CD4-positive, alpha-beta T cell treated with Interleukin-6 for 4 hours (primary cell): Measurements from ENCODE around the gene EXOC4.

Experiments used
- DNase-seq: peaks from one replicate; pipeline ENCODE4 v3.0.0-alpha.2; 2020; ENCODE audit warnings: mixed read lengths

EXOC4 gene

DNA sequence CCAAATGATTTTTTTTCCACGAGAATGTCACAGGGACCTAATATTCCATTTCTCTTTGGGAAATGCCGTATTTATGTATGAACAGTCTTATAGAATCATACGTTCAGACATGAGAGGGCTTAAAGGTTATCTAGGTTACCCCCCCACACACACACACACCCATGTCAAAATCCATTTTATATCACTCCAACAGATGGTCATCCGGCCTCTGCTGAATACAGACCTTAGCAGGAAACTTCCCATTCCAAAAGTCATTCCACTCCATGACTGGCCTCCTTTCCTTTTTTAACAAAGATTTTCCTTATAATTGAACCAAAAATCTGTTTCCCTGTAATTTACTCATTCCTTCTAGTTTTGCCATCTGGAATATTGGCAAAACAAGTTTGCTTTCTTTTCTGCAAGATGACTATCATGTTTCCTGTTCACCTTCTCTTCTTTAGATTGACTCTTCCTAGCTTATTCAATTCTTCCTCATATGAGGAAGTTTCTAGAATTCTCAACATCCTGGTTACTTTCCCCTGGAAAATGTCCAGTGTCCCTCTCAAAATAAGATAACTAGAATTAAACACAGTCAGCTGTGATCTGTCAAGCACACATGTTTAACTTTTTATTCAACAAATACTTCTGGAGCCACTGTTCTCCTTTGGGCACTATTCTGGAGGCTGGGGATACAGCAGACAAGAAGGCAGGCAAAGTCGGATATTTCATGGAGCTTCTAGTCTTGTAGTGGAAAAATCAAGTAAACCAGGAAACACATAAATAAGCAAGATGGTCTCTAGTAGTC lies 597.8 kb downstream of the EXOC4 start:
- no peak for DNase-seq

DNA sequence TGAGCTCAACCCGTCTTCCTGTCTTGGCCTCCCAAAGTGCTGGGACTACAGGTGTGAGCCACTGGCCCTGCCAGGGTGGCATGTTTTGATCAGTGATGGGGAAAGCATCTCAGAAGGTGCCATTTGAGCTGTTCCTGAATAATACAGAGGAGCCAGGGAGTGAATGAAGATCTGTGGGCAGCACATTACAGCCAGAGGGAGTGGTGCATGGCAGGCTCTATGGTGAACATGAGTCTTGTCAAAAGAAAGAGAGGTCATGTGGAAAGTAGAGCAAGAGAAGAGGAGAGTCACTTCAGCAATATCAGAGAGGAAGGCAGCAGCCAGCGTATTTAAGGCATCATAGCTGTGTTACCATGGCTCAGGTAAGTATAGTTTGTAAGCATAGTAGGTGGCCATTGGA lies 598.5 kb downstream of the EXOC4 start:
- DNase-seq = no peak

GRCh38 chr7:133853706-133854276 lies 600.9 kb downstream of the EXOC4 start:
- DNase-seq = no peak

- no peak for DNase-seq
Observed at GRCh38 chr7:133854739-133855138, 601.9 kb downstream of the EXOC4 start.

DNA sequence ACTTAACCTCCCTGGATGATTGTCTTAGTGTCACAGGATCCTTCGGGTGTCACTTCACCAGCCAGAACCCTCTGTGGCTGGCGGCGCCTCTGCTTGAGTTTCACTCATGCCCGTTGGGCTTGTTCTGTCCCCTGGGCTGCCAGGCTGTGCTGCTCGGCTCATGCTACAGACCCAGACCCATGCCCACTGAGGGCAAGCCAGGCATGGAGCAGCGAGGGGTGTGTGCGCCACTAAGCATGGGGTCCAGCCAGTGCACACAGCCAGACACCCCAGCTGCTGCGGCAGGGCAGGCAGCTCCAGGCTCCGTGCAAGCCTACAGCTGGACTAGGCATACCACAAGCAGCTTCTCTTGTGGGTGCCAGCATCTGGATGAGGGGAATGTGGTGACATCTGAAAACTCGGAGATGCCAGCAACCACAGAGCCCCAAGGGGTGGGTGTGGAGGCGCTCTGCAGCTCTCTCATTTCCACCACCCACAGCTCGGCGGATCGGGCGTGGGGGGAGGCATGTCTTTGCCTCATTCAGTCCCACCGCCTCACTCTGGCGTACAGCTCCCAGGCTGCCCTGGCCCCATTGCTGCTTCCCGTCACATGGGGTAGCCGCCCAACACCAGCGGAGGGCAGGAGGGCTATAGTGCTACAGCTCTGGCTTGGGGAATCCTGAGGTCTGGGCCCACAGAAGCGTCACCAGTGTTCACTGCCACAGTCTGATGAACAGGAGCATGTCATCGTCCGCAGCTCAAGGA lies 604.7 kb downstream of the EXOC4 start:
- no peak for DNase-seq

DNA sequence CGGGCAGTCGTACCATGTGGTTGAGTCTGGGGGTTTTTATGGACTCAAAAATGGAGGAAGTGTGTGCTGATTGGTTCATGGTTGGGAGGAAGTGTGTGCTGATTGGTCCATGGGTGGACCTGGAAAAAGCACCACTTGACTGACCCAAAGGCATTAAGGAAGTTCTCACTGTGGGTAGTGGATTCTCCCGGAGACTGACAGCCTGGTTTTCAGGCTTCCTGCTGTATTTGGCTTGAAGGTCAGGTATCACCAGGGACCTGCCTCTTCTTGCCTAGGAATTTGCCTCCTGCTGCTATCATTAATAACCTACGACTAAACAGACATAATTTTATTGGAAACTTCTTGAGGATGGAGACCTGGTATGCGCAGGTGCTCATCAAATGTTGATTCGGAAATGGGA lies 605.4 kb downstream of the EXOC4 start:
- DNase-seq = no peak

DNA sequence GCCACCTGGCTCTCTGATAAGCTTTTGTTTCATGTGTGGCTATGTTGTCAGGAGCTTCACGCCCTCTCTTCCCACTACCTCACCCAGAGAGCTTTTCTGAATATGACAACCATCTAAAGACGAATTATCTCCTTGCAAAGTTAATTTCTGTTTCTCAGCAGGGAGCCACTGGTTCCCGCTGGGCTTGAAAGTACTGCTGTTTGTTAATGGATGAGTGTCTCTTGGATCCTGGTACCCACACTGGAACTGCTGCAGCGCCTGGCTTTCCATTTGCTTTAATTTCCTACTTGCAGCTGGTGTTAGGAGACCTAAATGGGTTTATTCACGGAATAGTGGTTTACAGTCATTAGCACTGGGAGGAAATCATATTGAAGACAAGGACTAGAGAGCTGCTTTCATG lies 606.4 kb downstream of the EXOC4 start:
- no peak for DNase-seq

DNA sequence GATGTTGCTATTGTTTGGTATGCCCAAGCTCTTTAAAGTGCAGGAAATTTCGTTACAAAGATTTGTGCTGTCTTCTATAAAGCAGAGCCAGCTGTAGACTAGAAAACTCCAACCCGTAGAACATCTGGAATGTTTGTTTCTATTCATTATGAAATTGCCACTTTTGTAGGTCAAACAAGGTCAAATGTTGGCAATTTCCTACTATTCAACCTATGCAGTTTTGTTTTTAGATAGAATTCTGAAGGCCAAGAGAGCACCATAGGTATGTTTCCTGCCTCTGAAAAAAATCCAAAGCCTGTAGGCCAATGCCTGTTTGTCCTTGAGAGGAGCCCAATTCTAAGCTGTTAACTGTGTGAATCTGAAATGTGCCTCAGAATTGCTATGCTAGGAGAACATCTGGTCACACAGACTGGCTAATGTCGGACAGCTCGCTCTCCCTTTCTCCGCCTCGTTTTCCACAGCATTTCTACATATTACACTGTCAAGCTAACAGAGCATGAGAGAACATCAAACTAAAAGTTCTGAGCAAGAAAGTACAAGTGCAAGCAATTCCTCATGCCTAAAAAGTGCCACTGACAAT lies 607.1 kb downstream of the EXOC4 start:
- DNase-seq = no peak

GRCh38 chr7:133860628-133861335 lies 607.9 kb downstream of the EXOC4 start:
- no peak for DNase-seq

DNA sequence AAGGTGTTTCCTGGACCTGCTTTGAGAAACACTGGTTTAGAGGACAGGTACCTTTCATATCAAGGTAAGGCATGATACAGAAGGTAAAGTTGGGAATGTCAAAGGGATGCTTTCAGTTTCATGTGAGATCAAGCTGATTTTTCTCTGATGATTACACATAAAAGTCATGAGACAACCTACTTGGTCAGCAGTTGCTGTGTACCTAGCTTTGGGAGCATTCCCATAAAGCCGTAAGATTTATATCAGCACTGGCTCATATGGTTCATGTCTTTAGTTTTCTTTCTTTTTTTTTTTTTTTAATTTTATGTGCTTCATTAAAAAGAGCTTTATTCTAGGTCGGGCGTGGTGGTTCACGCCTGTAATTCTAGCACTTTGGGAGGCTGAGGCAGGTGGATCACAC lies 609.0 kb downstream of the EXOC4 start:
- DNase-seq = no peak

- DNase-seq = no peak
Observed at GRCh38 chr7:133863362-133864061, 610.6 kb downstream of the EXOC4 start.

GRCh38 chr7:133869556-133869955 lies 616.7 kb downstream of the EXOC4 start:
- DNase-seq = no peak

GRCh38 chr7:133871757-133872156 lies 618.9 kb downstream of the EXOC4 start:
- DNase-seq = no peak

DNA sequence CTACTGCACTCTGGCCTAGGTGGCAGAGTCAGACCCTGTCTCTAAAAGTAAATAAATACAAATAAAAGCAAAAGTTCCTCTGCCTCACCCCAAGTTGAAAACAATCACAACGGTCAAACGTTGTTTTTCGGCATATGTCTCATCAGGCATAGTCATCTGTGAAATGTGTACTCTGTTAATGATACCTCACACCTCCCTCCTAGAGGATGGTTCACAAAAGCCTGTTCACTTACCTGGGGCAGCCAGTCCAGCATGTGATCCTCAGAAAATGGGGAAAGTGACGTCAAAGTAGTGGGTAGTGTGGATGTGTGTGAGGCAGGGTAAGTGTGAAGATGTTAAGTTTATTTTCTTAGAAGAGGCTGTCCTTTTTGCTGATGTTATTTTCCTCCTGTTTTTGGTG lies 620.3 kb downstream of the EXOC4 start:
- no peak for DNase-seq

DNA sequence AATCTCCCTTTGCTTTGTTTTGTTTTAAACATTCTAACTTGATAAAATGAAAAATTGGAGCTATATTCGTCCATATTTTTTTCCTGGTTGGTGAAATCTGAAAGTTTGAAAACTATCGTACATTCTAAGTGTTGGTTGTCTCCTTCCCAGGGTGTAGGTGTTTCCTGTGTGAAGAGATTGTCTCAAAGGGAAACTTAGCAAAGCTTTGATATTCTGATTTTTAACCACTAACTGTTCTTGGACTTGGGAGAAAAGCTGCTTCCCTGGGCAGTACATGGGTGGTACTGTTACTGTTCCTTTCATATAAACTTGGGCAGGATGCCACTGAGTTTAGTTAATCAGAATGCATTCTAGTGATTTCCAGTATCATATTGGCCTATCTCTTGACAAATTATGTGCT lies 620.8 kb downstream of the EXOC4 start:
- no peak for DNase-seq

DNA sequence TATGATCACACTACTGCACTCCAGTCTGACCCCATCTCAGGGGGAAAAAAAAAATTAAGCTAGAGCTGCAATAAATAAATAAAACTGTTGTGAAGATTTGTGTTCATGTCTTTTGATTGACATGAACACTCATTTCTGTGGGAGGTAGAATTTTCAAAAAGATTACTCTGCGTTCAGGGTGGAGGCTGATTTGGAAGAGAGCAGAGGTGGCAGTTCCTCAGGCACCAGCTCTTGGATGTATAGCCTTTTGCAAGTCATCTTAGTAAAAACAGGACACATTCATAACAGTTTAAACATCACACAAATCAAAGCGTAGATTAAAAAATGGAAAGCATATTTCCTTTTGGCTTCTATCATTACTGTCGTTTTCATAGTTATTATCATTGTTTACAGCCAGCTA lies 630.7 kb downstream of the EXOC4 start:
- no peak for DNase-seq

GRCh38 chr7:133885213-133885612 lies 632.3 kb downstream of the EXOC4 start:
- no peak for DNase-seq

DNA sequence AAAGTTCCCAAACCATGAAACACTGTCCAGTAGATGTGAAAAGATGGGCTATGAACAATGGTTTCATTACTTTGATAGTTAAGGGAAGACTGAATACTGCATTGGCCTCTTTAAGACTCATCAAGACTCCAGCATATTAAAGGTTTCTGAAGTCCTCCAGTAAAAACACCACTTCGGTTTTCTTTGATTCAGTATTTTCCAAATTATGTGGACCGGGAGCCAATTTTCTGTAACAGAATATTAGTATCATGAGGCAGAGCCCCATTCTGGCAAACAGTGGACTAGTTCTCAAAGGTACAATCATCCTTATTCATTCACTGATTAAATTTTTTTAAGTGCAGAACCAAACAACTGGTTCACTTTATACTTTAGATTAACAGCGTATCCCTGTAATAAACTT lies 633.2 kb downstream of the EXOC4 start:
- DNase-seq = no peak

DNA sequence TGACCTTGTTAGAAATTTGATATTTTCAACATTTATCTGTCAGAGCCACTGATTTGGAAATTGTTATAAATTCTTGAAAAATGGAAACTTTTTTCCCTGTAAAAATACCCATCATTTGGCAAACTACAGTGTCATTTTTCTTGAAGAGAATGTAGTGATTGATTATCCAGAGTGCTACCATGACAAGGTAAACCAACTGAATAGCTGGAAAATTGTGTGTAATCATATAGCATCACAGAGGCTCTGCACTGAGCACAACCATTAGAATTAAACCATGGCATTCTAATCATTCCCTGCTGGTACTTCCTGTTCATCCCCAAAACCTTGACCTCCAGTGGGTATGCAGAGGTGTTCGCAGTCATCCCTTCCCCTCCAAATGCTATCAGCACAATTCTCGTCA lies 633.9 kb downstream of the EXOC4 start:
- DNase-seq = no peak

- DNase-seq = no peak
Observed at GRCh38 chr7:133887459-133887858, 634.6 kb downstream of the EXOC4 start.

DNA sequence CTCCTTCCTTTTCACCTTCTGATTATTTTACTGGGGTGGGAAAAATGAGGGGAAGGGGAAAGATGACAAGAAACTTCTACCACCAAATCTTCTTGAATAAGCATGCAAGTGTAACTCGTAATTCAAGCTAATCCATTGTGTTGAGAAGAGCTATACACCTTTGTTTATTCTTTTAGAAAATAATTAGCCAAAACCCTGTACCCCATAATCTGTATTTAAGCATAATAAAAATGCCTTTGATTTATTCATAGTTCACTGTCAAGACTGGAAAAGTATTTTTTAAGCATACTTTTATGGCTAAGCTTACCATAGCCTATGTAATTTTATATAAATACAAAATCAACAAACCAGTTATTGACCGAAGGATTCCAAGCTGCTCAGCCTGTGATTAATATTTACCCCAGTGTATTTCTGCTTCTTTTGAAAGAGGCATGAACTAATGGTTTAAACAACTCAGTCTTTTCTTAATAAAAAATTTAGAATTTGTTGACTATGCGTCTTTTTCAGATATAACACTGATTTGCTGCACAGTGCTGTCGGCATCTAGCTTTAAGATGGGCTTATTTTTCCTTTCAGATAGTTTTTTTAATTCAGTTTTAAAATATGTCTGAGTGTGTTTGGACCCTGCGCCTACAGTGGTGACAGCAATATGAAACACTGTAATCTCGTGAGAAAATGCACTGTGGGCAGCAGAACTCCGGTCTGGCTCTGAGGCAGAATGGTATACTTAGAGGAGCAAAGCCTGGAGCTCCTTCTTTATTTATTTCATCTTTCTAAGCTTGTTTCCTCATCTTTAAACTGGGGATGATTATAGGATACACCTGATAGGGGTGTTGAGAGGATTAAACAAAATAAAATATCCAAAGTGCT lies 635.4 kb downstream of the EXOC4 start:
- DNase-seq = no peak
